HuH-7 (cell line): ENCODE results near the gene ADGRF4.
A peak's percentile ranks its signal among the peaks of the same experiment; 100 is the strongest.

Source experiments
- DNase-seq: peaks from one replicate; pipeline ENCODE4 v3.0.0; 2011; ENCODE audit warnings: low spot score

ADGRF4 gene

DNA sequence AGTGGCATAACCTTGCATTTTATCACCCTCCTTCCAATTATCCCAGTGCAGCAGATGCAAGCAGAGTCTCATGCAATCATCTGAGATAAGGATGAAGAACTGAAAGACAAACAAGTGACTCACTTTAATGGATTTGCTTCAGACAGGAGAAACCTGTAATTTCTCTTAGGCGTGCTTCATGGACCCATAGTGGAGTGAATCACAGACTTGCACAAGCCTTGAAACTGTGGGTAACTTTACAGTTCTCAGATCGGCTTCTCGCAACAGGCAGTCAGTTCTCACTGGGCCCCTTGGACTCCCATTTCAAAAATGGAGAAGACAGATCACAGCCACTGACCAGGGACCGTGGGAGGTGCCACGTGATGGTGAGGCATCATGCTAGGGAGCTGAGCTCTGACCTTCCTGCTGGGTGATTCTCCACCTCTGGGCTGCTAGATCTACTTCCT is at the start of gene ADGRF4:
ADGRF4 (plus strand) TSS at position 239 of the 446 bp plus-strand sequence. CDS start 8,666 bp downstream, outside the sequence.
- DNase-seq, result no peak

- DNase-seq, result no peak
Measured at GRCh38 chr6:47650553-47651432, 47.6 kb upstream of the ADGRF4 start.

DNA sequence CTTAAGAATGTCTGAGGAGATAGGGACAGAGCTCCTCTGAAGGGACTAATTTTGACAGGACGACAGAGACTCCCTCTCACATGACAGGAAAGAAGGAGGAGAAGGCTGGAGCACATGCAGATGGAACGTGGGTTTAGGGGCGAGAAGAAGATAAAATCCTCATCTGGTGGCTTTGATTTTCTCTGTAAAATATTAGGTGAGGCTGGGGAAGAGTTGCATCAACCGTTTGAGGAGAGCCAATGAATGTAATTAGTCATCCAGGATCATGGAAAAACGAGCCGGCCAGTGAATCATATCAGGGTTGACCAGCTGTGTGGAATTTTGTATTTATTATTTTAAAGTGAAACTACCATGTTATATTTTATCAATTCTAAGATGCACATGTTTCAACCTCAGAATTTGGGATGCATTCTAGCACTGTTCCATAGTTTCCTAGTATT is 46.9 kb upstream of the ADGRF4 start:
- DNase-seq, result no peak

- no peak for DNase-seq
Measured at GRCh38 chr6:47653706-47654105, 44.7 kb upstream of the ADGRF4 start.

DNA sequence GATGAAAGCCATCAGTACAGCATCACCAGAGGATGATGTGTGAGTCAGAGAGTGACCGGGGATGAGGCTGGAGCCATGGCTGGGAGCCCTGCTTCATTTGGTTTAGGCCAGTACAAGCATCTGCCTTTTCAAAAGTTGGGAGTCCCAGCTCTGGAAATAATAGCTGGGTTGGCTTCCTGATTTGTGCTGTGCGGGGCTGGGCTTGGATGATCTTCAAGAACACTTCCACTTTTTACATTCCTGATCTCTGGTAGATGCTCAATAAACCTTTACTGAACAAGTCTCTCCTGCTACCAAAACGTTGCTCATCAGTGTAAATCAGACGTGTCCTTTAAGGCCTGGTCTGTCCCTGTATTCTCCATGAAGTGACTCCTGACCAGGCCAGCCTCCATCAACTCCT is 44.1 kb upstream of the ADGRF4 start:
- DNase-seq, result no peak

- DNase-seq, result no peak
Measured at GRCh38 chr6:47655719-47656595, 42.4 kb upstream of the ADGRF4 start.

- DNase-seq, result no peak
Measured at GRCh38 chr6:47661960-47662359, 36.4 kb upstream of the ADGRF4 start.

- no peak for DNase-seq
Measured at GRCh38 chr6:47663462-47664216, 34.7 kb upstream of the ADGRF4 start.

GRCh38 chr6:47665112-47665511 is 33.3 kb upstream of the ADGRF4 start:
- no peak for DNase-seq

DNA sequence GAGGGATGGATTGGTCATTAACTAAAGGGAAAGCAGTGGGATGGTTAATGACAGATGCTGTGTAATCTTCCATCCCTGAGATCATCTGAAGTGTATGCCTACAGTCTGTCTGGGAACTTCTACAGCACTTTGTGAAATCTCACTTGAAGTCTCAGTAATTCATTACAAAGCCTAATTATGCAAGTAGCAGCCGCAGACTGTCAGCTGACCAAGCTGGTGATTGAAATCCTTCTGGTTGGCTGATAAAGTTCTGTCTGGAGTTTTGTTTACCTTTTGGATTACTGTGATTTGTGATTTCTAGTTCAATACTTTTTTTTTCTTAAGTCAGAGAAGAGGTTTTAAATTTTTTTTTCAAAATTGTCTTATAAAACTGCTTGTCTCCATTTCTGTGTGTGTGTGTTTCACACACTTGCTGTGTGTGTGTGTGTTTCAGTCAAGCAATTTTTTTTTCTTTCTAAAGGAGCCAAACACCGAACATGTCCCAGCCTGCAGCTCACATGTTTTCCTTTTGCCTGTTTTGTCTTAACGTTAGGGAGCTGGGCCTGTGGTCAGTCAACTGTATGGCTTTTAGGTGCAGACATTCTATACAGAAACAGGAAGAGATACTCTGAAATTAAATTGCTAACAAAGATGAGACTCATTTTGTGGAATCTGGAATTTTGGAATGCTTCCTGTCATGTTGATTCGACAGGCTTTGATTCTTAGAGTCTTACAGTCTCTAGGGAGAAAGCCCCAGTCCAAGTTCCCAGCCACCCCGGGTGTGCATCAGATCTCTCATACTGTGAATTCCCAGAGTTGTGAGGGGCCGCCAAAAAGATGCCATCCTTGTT is 28.5 kb upstream of the ADGRF4 start:
- DNase-seq, result peak; percentile 22

DNA sequence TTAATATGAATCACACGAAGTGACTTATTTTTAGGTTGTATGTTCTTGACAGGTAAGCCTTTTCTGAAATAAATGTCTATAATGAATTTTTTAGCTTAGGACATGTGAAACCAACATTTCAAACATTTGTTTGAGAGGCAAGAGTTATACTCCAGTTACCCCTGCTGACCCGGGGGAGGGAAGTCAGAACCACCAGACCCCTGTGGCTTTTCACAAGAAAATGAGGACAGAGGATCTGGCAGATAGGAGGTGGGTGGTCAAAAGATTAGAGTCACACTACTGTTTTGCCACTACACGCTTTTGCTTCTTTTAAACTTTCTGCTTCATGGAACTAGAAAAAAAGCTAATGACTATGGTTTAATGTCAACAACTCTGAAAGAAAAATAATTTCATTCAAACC is 27.5 kb upstream of the ADGRF4 start:
- DNase-seq, result no peak

- DNase-seq, result no peak
Measured at GRCh38 chr6:47671777-47672176, 26.6 kb upstream of the ADGRF4 start.

GRCh38 chr6:47672816-47673215 is 25.6 kb upstream of the ADGRF4 start:
- no peak for DNase-seq

DNA sequence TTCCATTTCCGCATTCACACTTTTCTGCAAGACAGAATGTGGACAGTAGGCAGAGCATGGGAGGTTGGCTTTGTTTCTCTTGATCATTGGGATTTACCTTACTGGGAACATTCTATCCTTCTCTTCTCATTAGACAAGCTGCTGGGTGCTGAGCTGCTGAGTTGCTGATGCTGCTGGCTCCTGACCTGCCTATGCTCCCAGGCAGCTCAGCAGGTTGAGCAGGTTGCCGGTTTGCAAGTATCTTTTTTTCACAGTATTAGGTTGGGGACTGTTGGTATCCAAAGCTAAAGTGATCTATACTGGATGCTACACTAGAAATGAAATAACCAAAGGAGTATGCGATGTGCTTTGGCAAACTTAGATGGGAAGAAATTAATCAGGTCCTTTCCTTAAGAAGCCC is 23.7 kb upstream of the ADGRF4 start:
- DNase-seq, result no peak

- DNase-seq, result no peak
Measured at GRCh38 chr6:47677381-47678100, 20.8 kb upstream of the ADGRF4 start.

DNA sequence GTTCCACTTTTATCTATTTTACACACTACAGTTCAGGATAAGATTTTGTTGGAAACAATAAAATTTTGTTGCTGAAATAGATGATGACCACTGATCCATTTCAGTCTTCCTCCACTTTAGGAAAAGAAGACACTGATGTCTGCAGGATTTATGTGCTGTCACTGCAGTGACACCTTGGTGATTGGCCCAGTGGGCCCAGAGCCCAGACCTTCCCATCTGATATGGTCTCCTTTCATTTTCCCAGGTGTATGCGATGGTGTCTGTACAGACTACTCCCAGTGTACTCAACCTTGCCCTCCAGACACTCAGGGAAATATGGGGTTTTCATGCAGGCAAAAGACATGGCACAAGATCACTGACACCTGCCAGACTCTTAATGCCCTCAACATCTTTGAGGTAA is 19.6 kb upstream of the ADGRF4 start:
- no peak for DNase-seq

- DNase-seq, result no peak
Measured at GRCh38 chr6:47679322-47679906, 19.0 kb upstream of the ADGRF4 start.

- DNase-seq, result no peak
Measured at GRCh38 chr6:47680051-47680450, 18.3 kb upstream of the ADGRF4 start.

DNA sequence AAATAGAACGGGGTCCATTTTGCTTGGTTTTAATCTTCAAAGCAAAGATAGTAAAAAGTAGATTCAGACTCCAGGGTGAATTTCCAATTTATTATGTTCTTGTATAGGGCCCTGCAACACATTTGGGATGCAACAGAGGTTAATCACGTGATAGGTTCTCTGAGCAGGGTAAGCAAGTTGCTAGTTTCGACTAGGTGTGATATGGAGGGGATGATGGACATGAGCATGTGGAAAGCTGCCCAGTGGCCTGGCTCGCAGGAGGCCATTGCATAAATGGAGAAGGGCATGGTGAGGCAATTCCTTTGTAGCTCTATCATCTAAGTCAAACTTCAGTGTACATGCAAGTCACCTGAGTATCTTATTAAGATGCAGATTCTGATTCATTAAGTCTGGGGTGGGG is 17.7 kb upstream of the ADGRF4 start:
- no peak for DNase-seq
